ENCODE results near the gene OPN5.

- no peak for TF ChIP-seq CTCF (IDR thresholded peaks at IDR 0.05)
- TF ChIP-seq POLR2AphosphoS5 (IDR thresholded peaks at IDR 0.05): no peak
Observed at GRCh38 chr6:47836639-47837038, 54.8 kb downstream of the OPN5 start.
